WERI-Rb-1 (cell line): ENCODE measurements around the gene IL6.

ENCODE experiments used
- DNase-seq: peaks from one replicate; pipeline ENCODE4 v3.0.0-alpha.2; 2020
- H3K27ac ChIP-seq: fragments of 250-450 bp; sonication (Bioruptor Pico); 2 replicates; pipeline ENCODE4 v1.5.1; 2020; ENCODE audit warnings: mild to moderate bottlenecking, moderate library complexity
- H3K27me3 ChIP-seq: fragments of 250-450 bp; sonication (Bioruptor Pico); 2 replicates; pipeline ENCODE4 v1.5.1; 2021; ENCODE audit warnings: mild to moderate bottlenecking, low read depth, moderate library complexity; ENCODE audit not compliant: insufficient read depth, severe bottlenecking
- H3K36me3 ChIP-seq: fragments of 250-450 bp; sonication (Bioruptor Pico); 2 replicates; pipeline ENCODE4 v1.5.1; 2020; ENCODE audit warnings: mild to moderate bottlenecking, moderate library complexity
- H3K4me3 ChIP-seq: 2 replicates; pipeline ENCODE4 v1.5.1; 2011; ENCODE audit warnings: low read depth, mild to moderate bottlenecking, control low read depth, low read length
- H3K9me3 ChIP-seq: fragments of 250-450 bp; sonication (Bioruptor Pico); 2 replicates; pipeline ENCODE4 v1.5.1; 2021; ENCODE audit warnings: mild to moderate bottlenecking, moderate library complexity; ENCODE audit not compliant: severe bottlenecking
- CTCF ChIP-seq: IDR thresholded peaks from 2 replicates; pipeline ENCODE4 v1.5.1; 2011; ENCODE audit warnings: low read depth, mild to moderate bottlenecking, control low read depth, inconsistent platforms, low read length

IL6 gene

DNA sequence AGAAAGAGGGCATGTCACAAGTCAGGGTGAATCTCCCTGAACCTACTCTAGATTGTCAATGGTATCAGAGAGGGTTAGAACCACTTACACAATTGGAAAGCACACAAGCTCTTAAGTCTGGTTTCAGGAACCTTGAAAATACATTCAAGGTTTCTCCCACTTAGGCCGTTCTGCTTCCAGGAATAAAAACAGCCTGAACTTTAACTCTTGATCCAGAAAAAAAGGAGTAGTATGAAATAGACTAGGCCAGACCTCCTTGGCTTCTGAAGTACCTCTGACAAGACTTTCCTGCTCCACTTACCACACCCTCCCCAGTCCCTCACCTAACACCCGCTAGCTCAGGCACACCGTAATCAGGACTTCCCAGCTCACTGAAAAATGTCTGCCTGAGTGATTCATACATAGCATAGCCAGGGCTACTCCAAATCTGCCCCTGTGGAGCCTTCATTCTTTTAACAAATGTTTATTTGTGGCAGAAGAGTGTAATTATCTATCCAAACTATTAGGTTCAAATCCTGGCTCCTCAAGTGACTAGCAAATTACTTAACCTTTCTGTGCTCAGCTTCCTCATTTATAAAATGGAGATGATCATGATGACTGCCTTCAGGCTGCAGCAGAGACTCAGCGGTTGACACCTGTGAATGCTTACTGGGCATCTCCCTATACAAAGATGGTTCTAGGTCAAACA lies 30.3 kb upstream of the IL6 start:
- no peak overlapping the region for H3K27ac ChIP-seq
- H3K27me3 ChIP-seq = no peaks in the 10 kb centered on the region
- H3K4me3 ChIP-seq = no peak overlapping the region
- no peak for DNase-seq
- TF ChIP-seq CTCF = no peak
- H3K36me3 ChIP-seq = no peaks in the 10 kb centered on the region
- H3K9me3 ChIP-seq = no peaks in the 10 kb centered on the region

GRCh38 chr7:22697322-22697859 lies 29.6 kb upstream of the IL6 start:
- no peak for TF ChIP-seq CTCF

DNA sequence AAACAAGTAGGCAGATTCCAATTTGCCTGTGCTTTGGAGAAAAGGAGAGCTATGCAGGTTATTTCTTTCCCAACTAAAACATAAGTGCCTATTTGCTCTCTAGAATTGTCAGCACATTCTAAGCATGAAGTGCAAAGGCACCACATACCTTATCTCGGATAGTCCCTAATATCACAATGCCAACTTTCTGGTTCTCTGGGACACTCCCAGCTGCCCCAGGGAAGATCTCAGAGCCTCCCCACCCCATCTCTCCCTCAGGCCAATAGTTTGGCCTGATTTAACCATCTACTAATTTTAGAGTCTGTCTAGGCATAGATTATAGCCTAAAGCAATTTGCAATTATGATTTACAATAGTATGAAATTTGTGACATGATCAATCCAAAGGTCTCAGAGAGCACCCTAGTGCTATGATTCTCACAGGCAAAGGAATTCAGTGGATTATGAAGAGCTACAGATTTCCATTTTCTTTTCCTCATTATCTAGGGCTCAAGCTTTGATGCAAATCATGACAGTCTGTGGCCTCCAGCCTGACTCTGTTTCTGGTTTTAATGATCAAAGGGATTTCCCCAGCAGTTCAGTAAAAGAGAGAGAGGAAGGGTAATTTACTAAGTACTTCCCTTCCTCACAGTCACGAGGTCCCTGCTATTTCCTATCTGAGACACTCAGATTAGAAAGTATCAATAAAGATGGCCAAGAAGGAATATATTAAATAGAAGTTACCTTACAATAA lies 29.0 kb upstream of the IL6 start:
- Histone ChIP-seq H3K9me3 (no peaks in the 10 kb centered on the region), H3K27me3 (no peaks in the 10 kb centered on the region), H3K27ac (no peak overlapping the region), H3K4me3 (no peak overlapping the region), H3K36me3 (no peaks in the 10 kb centered on the region)
- no peak for TF ChIP-seq CTCF
- no peak for DNase-seq

More at GRCh38 chr7:22697322-22697859, 29.6 kb upstream of the IL6 start:
- Histone ChIP-seq H3K36me3 (no peaks in the 10 kb centered on the region), H3K9me3 (no peaks in the 10 kb centered on the region), H3K27me3 (no peaks in the 10 kb centered on the region), H3K27ac (no peak overlapping the region), H3K4me3 (no peak overlapping the region)
- DNase-seq = no peak

DNA sequence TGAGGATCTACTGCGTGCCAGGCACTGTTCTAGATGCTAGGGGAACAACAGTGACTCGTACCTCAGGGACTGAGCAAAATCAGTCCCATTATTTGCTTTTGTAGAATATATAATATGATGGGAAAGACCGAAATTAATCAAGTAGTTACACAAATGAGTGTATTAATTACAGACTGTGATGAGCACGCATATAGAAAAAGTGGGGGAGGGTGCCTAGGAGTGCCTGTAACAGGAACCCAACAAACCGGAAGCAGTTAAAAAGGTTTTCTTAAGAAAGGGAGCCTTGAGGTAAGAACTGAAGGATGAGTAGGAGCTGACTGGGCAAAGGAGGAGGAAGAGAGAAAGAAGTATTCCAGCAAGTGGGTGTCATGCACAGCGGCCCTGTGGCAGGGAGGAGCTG lies 28.2 kb upstream of the IL6 start:
- Histone ChIP-seq H3K9me3 (no peaks in the 10 kb centered on the region), H3K4me3 (no peak overlapping the region), H3K27ac (no peak overlapping the region), H3K36me3 (no peaks in the 10 kb centered on the region), H3K27me3 (no peaks in the 10 kb centered on the region)
- no peak for DNase-seq
- TF ChIP-seq CTCF = no peak

- Histone ChIP-seq H3K4me3 (no peak overlapping the region), H3K27ac (no peak overlapping the region), H3K9me3 (no peaks in the 10 kb centered on the region), H3K36me3 (no peaks in the 10 kb centered on the region), H3K27me3 (no peaks in the 10 kb centered on the region)
- no peak for TF ChIP-seq CTCF
- no peak for DNase-seq
Observed at GRCh38 chr7:22700559-22701002, 26.4 kb upstream of the IL6 start.
